Middle frontal gyrus (tissue), 1 donor: Measurements from ENCODE around the gene OSBPL10.
"Not testable (repeated sequence)": the region's sequence is repeated elsewhere in the genome, so short reads cannot be mapped to it uniquely, and the experiment has no call there.

ENCODE experiments used
- DNase-seq: peaks from one replicate; pipeline ENCODE4 v3.0.0-alpha.2; 2015; ENCODE audit warnings: low spot score; ENCODE audit errors: extremely low spot score

Gene OSBPL10

GRCh38 chr3:31815006-31815405 lies 166.1 kb downstream of the OSBPL10 start:
- no peak for DNase-seq

DNA sequence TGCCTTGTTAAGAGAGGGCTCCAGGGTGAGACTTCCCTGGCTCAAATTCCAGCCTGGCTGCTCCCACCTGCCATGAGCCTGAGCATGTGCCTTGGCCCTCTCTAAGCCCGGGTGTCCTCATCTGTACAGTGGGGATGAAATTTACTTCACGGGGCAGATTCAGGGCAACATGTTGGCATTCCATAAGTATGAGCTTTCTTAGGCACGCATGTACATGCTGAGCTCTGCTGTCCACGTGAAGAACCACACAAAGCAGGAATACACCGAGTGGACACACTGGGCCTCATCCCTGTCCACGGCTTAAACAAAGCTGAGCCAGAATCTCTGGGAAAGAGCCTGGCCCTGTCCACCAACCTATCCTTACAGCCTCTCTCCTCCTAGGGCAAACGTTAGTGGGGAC lies 167.4 kb downstream of the OSBPL10 start:
- DNase-seq, result no peak

DNA sequence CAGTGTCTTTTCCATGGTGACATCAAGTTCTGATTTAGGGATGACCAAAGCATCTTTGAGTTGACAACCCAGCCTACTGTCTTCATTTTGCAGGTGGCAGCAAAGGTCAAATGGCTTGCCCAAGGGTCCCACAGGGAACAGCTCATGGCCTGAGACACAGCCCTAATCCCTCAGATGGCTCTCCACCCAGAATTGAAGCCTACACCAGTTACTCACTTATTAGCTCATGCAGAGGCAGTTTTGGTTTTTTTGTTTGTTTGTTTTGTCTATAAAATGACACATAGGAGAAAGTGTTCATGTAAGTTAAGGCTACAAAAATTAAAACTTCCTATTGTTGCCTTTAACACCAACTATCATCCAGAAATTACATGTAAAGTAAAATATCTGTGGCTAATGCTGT lies 167.9 kb downstream of the OSBPL10 start:
- no peak for DNase-seq

DNA sequence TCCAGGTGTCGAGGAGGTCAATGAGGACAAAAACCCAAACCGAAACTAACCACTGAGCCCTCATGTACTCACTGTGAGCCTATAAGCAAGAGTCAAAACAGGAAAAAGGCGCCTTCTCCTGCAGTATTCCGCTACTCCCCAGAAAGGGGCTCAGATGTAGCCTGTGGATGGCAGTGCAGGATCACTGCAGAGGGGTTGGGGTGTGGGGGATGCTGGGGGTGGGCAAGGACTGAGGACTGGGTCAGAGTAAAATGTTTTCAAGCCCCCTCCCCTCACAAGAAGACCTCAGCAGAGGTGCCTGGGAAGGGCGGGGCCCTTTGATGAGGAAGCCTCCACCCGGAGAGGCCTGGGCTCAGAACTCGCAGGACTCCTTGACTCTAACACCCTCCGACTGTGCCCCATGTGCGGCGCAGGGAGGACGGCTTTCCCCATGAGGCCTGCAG lies 170.1 kb downstream of the OSBPL10 start:
- no peak for DNase-seq

DNA sequence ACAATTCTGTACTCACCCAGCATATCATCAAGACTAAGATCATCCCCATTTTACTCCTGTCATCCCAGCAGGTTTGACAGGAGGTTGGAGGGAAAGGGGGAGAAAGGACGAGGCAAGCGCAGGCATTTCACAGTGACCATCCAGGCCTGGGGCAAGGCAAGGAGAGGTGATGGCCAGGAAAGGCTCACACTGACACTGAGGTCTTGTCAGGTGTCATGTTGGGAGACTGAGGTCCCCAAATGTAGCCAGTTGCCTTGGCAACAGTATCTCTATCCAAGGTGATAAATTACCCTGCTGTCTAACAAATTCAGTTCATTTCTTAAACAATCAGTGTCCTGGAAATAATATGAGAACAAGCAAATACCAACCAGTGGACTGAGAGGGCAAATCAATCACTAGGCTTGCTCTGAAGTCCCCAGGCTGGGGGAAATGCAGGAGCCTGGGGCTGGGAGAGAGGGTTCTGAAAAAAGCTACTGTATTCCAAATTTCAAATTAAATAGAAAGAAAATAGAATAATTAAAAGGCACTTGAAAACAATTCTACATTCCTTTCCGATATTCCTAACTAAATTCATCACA lies 172.8 kb downstream of the OSBPL10 start:
- no peak for DNase-seq

DNA sequence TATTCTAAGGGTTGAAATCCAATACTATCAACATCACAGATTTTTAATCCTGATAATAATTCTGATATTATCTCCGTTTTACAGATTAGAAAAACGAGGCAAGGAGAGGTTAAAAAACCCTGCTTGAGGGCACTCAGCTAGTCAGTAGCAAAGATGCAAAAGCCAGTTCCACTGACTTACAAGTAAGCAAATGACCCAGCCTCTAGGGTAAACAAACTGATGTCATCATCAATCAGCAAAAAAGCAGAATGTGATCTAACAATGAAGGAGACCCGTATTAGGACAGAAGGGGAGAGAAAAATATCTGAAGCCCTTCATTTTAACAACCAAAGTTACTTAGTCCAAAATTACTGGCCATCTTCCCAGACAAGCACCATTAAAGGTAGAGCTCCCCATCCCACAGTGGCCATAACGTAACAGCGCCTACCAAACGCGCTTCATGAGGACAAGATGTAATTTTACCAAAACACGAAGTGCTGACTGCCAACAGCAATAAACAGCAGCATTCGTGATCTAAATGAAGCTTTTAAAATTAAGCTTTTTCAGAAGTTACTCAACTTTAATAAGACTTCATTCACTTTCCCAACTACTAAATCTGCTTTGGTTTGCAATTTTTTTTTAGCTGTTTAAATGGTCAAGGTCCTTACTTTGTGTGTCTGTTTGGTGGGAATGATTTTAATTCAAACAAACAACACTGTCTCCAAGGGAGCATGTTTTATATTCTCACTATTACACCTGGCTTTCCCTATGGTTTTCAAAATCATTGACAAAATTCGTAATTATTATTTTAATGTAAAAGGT lies 176.6 kb downstream of the OSBPL10 start:
- DNase-seq, result no peak

- DNase-seq, result no peak
Measured at GRCh38 chr3:31802981-31803740, 177.9 kb downstream of the OSBPL10 start.

DNA sequence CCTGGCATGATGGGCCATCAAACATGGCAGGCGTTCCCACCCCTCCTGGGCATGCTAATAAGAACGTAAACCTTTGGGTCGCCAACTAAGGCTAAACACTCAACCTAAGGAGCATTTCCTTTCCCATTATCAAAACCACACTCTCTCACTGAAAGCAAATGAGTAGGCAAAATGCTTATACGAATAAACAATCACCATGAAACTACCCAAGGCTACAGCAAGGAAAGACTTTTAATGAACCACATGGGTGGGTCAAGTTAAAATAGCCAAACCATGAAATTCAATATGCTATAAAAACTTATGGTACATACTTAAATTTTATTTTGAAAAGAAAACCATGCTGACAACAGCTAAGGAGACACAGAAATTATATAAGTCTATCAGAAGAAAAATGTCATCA lies 180.6 kb downstream of the OSBPL10 start:
- no peak for DNase-seq

DNA sequence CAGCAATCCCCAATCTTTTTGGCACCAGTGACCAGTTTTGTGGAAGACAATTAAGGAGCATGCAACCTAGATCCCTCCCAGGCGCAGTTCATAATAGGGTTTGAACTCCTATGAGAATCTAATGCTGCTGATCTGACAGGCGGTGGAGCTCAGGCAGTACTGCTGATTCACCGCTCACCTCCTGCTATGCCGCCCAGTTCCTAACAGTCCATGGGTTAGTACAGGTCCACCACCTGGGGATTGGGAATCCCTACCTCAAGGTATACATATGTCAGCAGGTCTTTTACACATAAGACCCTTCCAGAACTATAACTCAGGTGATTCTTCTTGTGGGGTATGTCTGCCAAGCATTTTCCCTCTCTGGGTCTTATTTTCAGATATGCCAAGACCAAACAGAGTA lies 182.2 kb downstream of the OSBPL10 start:
- no peak for DNase-seq

GRCh38 chr3:31793821-31794220 lies 187.2 kb downstream of the OSBPL10 start:
- no peak for DNase-seq

GRCh38 chr3:31791090-31791430 lies 190.0 kb downstream of the OSBPL10 start:
- no peak for DNase-seq

DNA sequence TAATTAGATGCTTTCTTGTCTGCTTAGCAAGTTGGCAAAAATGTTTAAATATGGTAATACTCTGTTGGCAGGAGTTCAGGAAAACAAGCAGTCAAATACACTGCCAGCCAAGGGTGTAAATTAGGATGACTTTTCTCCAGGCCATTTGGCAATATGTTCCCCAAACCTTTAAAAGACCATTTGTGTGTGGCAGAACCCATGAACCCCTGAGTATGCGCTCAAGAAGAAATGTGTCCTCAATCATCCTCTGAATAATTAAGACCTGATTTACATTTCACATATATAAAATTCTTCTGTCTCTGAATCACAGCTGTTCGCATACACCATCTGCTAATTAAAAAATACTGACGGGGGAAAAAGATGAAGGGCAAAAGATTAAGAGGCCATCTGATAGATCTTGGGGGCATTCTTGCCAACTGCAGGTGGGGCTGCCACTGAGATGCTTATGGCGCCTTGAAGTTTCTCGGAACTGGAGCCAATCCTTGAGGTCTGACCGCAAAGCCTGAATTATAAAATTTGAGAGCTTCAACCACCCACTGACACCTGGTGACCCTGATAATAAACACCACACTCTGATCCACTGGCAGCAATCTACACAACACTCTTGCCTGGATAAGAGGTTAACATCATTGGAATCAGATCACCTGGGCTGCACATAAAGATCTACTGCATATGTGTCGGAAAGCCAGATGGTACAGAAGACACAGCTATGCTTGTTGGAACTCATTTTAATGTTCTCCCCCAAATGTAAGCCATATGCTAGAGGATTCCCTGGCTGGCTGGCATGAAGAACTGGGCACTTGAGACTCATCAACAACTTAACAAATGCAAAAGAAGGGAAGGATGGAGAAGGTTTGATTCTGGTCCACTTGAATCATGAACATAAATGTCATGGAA lies 190.6 kb downstream of the OSBPL10 start:
- peak; percentile 14 for DNase-seq

- no peak for DNase-seq
Measured at GRCh38 chr3:31789429-31789828, 191.6 kb downstream of the OSBPL10 start.

GRCh38 chr3:31785734-31786133 lies 195.3 kb downstream of the OSBPL10 start:
- no peak for DNase-seq

DNA sequence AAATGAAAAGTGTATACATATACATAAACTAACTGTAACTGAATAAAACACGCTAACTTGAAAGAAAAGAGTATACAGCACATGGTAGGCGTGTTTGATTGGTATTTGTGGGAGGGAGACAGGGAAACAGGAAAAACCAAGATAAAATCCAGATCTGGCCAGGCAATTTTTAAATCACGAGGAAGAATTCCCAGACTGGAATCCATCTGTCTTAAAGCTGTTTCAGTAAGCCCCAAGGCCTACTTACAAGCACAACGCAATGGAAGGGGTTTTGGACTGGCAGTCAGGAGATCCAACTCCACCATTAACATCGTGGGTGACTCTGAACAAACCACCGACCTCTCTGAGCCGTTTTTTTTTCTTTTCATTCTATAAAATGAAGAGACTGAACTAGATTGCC lies 195.8 kb downstream of the OSBPL10 start:
- DNase-seq, result no peak

DNA sequence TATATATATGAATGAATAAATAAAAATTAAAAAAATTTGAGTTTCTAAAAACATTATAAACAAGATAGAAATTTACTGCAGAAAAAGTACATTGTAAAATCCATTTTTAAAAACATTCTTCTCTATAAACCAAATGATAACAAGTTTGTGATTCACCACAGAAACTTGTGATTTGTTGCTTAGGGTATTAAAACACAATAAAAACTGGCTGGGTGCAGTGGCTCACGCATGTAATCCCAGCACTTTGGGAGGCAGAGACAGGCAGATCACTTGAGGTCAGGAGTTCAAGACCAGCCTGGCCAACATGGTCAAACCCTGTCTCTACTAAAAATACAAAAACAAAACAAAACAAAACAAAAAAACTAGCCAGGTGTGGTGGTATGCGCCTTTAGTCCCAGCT lies 197.2 kb downstream of the OSBPL10 start:
- DNase-seq, result not testable (repeated sequence)

- DNase-seq, result not testable (repeated sequence)
Measured at GRCh38 chr3:31782306-31782705, 198.8 kb downstream of the OSBPL10 start.

DNA sequence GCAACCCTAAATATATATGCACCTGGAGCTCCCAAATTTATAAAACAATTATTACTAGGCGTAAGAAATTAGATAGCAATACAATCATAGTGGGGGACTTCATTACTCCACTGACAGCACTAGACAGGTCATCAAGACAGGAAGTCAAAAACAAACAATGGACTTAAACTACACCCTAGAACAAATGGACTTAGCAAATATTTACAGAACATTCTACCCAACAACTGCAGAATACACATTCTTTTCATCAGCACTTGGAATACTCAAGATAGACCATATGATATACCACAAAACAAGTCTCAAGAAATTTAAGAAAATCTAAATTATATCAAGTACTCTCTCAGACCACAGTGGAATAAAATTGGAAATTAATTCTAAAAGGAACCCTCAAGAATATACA lies 201.5 kb downstream of the OSBPL10 start:
- DNase-seq, result no peak

GRCh38 chr3:31777887-31778286 lies 203.2 kb downstream of the OSBPL10 start:
- DNase-seq, result no peak

DNA sequence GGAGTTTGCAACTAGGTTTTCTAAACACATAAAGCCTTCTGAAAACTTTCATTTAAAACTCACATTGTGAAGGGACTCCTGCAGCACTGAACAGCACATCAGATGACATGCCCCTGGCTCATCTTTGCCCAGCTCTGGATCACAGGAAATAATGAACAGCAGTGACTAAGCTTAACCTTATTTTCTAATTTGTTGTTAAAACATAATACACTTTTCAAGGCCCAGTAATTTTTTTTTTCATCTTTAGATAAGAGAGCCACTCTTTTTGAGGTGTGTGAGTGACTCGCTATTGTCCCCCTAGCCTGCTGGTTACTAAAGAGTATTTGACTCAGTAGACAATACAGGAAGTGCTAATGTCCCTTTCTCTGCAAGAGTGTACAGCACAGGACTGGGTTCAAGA lies 204.0 kb downstream of the OSBPL10 start:
- DNase-seq, result no peak

- DNase-seq, result no peak
Measured at GRCh38 chr3:31776016-31776415, 205.0 kb downstream of the OSBPL10 start.
